Measurements from ENCODE around the gene STX1B.

GRCh38 chr16:30976486-30976885 is 34.0 kb downstream of the STX1B start:
- TF ChIP-seq ZNF263 (CRISPR knock-in tag; IDR thresholded peaks at IDR 0.05; ENCODE audit: low read depth): no peak
- TF ChIP-seq ETV6 (CRISPR knock-in tag; IDR thresholded peaks at IDR 0.05): no peak
- no peak for TF ChIP-seq CTCF (IDR thresholded peaks at IDR 0.05)
- TF ChIP-seq CREB1 (CRISPR knock-in tag; IDR thresholded peaks at IDR 0.05): no peak
- no peak for TF ChIP-seq HMGA2 (CRISPR knock-in tag; IDR thresholded peaks at IDR 0.05)
- TF ChIP-seq PRDM15 (CRISPR knock-in tag; IDR thresholded peaks at IDR 0.05): no peak
- TF ChIP-seq JUN (CRISPR knock-in tag; IDR thresholded peaks at IDR 0.05): no peak
- no peak for TF ChIP-seq NFYB (CRISPR knock-in tag; conservative IDR thresholded peaks at IDR 0.05; ENCODE audit: low read depth)
- TF ChIP-seq CREM (CRISPR knock-in tag; IDR thresholded peaks at IDR 0.05): no peak
- TF ChIP-seq, protein P1, sequence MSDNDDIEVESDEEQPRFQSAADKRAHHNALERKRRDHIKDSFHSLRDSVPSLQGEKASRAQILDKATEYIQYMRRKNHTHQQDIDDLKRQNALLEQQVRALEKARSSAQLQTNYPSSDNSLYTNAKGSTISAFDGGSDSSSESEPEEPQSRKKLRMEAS (CRISPR knock-in tag; IDR thresholded peaks at IDR 0.05): no peak
- no peak for TF ChIP-seq USF2 (CRISPR knock-in tag; IDR thresholded peaks at IDR 0.05)
- no peak for TF ChIP-seq FOXJ3 (CRISPR knock-in tag; IDR thresholded peaks at IDR 0.05; ENCODE audit: borderline replicate concordance)
- TF ChIP-seq ATF3 (CRISPR knock-in tag; conservative IDR thresholded peaks at IDR 0.05): no peak

Data from WTC11 (cell line).